KMS-11 (cell line): ENCODE measurements around the gene RNF150.

ENCODE experiments used
- H2AFZ ChIP-seq: fragments of 200-600 bp; sonication (generic); 2 replicates; pipeline ENCODE4 v1.6.1; 2016; ENCODE audit warnings: antibody characterized with exemption, mixed run types, low read depth
- H3K27ac ChIP-seq: fragments of 200-600 bp; sonication (generic); 2 replicates; pipeline ENCODE4 v1.6.1; 2016; ENCODE audit warnings: mild to moderate bottlenecking, mixed run types
- H3K27me3 ChIP-seq: fragments of 200-600 bp; sonication (generic); 2 replicates; pipeline ENCODE4 v1.6.1; 2017; ENCODE audit warnings: mild to moderate bottlenecking, low read depth, mixed run types, moderate library complexity; ENCODE audit not compliant: insufficient read depth
- H3K36me3 ChIP-seq: fragments of 200-600 bp; sonication (generic); 2 replicates; pipeline ENCODE4 v1.6.1; 2017; ENCODE audit warnings: mild to moderate bottlenecking, mixed run types; ENCODE audit not compliant: insufficient read depth
- H3K4me1 ChIP-seq: fragments of 200-600 bp; sonication (generic); 2 replicates; pipeline ENCODE4 v1.6.1; 2016; ENCODE audit warnings: mild to moderate bottlenecking, low read depth, mixed run types; ENCODE audit not compliant: poor library complexity, severe bottlenecking
- H3K4me2 ChIP-seq: fragments of 200-600 bp; sonication (generic); 2 replicates; pipeline ENCODE4 v1.7.0; 2016; ENCODE audit warnings: mild to moderate bottlenecking, mixed run types
- H3K4me3 ChIP-seq: fragments of 200-600 bp; sonication (generic); IDR thresholded peaks from 2 replicates; pipeline ENCODE4 v1.6.1; 2017; ENCODE audit warnings: low read depth, low read length, mixed read lengths; ENCODE audit not compliant: insufficient read depth
- H3K79me2 ChIP-seq: fragments of 200-600 bp; sonication (generic); 2 replicates; pipeline ENCODE4 v1.6.1; 2016; ENCODE audit warnings: low read depth, mixed run types; ENCODE audit not compliant: insufficient read depth
- H3K9ac ChIP-seq: fragments of 200-600 bp; sonication (generic); 2 replicates; pipeline ENCODE4 v1.6.1; 2016; ENCODE audit warnings: mild to moderate bottlenecking, mixed run types
- H4K20me1 ChIP-seq: fragments of 200-600 bp; sonication (generic); 2 replicates; pipeline ENCODE4 v1.6.1; 2016; ENCODE audit warnings: mild to moderate bottlenecking, mixed run types; ENCODE audit not compliant: insufficient read depth
- CTCF ChIP-seq: fragments of 200-600 bp; sonication (generic); conservative IDR thresholded peaks from 2 replicates; pipeline ENCODE4 v1.6.1; 2017; ENCODE audit warnings: low read depth, mild to moderate bottlenecking, antibody characterized with exemption, low read length, moderate library complexity, mixed read lengths

RNF150 gene

GRCh38 chr4:141023051-141023450 lies 110.2 kb downstream of the RNF150 start:
- no peaks in the 10 kb centered on the region for H4K20me1 ChIP-seq
- no peak overlapping the region for H3K27ac ChIP-seq
- no peaks in the 10 kb centered on the region for H3K4me1 ChIP-seq
- no peaks in the 10 kb centered on the region for H3K79me2 ChIP-seq
- H3K4me3 ChIP-seq = no peak overlapping the region
- no peak for TF ChIP-seq CTCF
- no peaks in the 10 kb centered on the region for H3K36me3 ChIP-seq
- H3K27me3 ChIP-seq = no peaks in the 10 kb centered on the region
- H2AFZ ChIP-seq = no peak overlapping the region
- H3K4me2 ChIP-seq = no peak overlapping the region
- no peak overlapping the region for H3K9ac ChIP-seq

GRCh38 chr4:141022111-141022695 lies 111.1 kb downstream of the RNF150 start:
- no peaks in the 10 kb centered on the region for H3K27me3 ChIP-seq
- H3K4me3 ChIP-seq = no peak overlapping the region
- H4K20me1 ChIP-seq = no peaks in the 10 kb centered on the region
- H3K9ac ChIP-seq = no peak overlapping the region
- H3K79me2 ChIP-seq = no peaks in the 10 kb centered on the region
- H3K4me2 ChIP-seq = no peak overlapping the region
- H3K4me1 ChIP-seq = no peaks in the 10 kb centered on the region
- H3K27ac ChIP-seq = no peak overlapping the region
- no peak overlapping the region for H2AFZ ChIP-seq
- TF ChIP-seq CTCF = no peak
- no peaks in the 10 kb centered on the region for H3K36me3 ChIP-seq

- Histone ChIP-seq H3K4me1 (no peaks in the 10 kb centered on the region), H3K4me2 (no peak overlapping the region), H3K79me2 (no peaks in the 10 kb centered on the region), H2AFZ (no peak overlapping the region), H4K20me1 (no peaks in the 10 kb centered on the region), H3K4me3 (no peak overlapping the region), H3K27me3 (no peaks in the 10 kb centered on the region), H3K27ac (no peak overlapping the region), H3K36me3 (no peaks in the 10 kb centered on the region), H3K9ac (no peak overlapping the region)
- no peak for TF ChIP-seq CTCF
Measured at GRCh38 chr4:141021397-141022110, 111.7 kb downstream of the RNF150 start.

- Histone ChIP-seq H3K4me2 (no peak overlapping the region), H3K27ac (no peak overlapping the region), H3K4me3 (no peak overlapping the region), H4K20me1 (no peaks in the 10 kb centered on the region), H3K4me1 (no peaks in the 10 kb centered on the region), H3K36me3 (no peaks in the 10 kb centered on the region), H3K27me3 (no peaks in the 10 kb centered on the region), H3K79me2 (no peaks in the 10 kb centered on the region), H3K9ac (no peak overlapping the region), H2AFZ (no peak overlapping the region)
- no peak for TF ChIP-seq CTCF
Measured at GRCh38 chr4:141020801-141021261, 112.4 kb downstream of the RNF150 start.
